CD4-positive, alpha-beta T cell treated with Interferon alpha-2 for 1 hour (primary cell): ENCODE data around the gene HECTD4.

ENCODE experiments used
- DNase-seq, 2 donors: peaks; one replicate each; pipeline ENCODE4 v3.0.0-alpha.2; 2020 to 2022

The HECTD4 gene

DNA sequence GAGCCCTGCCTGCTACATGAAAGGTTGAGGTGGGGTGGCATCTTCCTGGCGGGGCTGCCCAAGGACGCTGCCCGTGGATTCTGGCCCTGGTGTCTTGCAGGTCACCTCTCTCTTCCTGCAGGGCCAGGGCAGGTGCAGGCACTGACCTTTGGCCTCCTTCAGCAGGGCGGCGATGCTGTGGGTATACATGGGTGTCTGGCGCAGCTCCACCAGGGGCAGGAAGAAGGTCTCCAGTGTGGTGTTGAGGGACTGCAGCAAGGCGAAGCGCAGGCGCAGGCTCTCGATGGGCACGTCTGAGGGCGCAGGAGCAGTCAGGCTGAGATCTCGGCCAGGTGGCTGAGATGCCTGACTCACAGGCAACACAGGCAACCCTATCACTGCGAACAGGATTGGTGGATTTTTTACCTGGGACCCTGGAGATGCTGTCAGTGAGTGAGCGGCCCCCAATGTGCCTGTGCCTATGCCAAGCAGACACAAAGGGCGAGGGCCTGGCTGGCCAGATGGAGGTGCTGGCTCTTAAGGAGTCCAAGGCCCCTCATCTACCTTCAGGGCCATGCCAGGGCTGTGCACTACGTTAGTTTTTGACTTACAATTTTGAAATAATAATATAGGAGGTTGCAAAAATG, 211.1 kb downstream of the HECTD4 start:
- DNase-seq = no peak

DNA sequence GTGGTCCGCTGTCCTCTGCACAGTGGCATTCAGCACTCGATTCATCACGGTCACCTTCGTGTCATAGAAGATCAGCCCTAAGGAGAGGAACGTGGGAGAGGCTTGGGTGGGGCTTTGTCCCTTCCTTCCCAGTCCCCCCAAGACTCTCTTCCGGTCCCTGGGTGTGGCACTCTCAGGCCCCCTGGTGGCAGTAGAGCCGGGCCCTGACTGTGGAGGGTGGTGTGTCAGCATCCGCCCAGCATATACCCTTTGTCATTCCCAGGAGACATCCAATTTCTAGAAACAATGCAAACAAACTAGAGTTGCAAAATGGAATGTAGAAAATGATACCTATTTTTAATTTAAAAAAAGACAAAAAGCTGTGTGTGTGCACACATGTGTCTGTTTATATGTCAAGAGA, 211.9 kb downstream of the HECTD4 start:
- peak in 1 of 2 donors; percentile 41 for DNase-seq

DNA sequence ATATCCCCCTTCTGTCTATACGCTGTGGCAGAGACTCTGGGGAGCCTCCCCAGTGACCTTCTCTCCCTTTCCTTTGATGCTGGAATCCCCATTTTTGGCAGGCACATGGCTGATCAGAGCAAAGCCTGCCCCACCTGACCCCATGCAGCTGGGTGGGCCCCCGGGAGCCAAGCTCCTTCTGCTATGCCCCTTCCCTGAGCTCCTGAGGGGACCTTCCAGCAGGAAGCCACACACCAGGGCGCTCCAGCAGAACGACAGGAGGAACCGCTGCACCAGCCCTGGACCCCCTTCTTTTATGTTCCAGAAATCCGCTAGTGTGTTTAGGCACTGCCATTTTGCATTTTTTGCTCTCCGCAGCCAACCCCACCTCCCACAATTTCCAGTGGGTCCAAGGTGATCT, 212.3 kb downstream of the HECTD4 start:
- DNase-seq = no peak

DNA sequence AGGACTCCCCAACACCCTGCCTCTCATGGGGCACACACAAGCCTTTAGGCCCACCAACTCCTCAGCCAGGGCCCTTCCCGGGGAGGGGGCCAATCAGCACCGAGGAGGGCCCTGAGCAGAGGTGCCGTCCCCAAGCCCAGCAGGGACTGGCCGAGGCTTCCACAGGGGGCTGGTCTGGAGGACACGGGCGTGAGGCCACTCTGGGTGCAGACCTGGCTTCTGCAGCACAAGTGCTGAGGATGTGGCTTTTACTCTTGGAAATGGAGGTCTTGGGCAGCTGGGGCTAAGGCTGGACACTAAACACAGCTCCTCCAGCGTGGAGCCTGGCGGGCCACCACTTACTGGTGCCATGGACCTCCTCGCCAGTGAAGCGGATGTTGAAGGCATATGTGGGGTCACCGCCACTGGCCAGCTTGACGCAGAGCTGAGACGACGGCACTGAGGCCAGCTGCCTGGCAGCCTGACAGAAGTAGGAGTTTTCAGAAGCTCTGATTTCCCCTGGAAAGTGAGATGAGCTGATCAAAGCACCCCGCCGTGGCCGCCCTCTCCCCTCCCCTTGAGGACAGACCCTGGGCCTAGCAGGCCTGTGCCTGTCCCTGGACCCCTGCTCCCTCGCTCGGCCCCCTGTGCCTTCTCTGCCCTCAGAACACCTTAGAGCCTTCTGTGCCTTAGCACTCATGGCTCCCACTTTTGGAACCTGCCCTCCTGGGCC, 212.9 kb downstream of the HECTD4 start:
- DNase-seq = no peak

DNA sequence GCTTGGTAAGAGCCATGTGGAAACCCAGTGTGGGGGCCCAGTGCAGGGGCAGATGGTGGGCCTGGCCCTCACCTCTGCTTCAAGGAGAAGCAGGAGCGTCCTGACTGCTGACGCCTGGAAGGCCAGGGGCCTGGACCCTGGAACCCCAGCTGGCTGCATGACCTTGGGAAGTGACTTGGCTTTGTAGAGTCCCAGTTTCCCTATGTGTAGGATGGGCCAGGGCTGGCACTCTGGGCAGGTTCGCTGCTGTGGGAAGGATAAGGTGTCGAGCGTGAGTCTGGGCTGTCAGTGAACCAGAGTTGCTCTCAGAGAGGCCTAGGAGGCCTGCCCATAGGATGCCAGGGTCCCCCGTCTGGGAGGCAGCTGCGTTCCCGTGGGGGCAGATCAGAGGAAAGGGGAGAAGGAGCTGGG, 213.7 kb downstream of the HECTD4 start:
- DNase-seq = no peak

DNA sequence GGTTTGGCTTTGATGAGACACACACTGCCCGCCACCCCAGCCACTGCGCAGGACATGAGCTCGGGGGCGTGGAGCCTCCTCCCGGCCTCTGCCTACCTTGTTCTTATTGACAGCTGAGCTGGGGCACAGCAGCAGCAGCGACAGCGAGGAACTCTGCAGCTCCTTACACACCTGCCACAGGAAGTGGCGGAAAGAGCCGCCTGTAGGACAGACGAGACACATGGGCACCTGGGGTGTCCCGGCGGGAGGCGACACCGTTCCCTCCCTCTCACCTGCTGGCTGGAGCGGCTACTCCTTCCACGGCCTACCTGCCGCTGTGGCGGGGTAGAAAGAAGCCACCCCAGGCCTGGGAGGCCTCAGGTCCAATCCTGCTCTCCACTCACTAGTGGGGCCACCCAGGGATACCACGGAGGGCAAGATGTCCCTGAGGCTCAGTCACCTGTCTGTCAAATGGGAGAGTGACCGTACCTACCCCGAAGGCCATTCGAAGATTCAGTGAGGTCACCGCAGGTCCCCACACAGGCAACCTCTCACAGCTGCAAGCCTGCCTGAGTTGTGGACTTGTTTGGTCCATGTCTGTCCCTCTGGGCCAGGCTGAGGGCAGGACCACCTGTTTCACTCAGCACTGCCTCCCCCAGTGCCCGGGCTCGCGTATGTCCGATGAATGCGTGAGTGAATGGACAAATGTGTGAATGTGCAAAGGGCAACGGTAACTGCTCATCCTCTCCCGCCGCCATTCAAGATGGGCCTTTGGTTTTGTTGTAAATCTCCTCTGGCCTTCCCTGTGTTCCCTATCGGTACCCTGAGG, 214.3 kb downstream of the HECTD4 start:
- DNase-seq = no peak

DNA sequence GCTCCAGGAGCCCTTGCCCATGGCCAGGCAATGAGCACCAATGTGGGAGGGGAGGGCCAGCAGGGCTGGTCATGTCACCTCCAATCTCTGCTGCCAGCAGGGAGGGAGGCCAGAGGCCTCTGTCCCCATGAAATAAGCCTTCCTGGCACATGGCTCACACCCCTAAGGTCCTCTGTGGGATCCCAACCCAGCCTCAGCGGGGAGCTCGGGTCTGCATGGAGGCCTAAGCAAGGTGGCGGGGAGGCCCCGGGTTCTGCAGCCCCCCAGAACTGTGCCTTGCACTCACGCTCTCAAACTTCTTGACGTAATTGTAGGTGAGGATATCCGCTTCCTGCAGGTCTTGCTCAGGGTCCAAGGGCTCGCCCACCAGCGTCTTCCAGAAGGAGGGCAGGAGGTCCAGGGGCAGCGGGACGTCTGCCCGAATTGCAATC, 215.2 kb downstream of the HECTD4 start:
- no peak for DNase-seq

DNA sequence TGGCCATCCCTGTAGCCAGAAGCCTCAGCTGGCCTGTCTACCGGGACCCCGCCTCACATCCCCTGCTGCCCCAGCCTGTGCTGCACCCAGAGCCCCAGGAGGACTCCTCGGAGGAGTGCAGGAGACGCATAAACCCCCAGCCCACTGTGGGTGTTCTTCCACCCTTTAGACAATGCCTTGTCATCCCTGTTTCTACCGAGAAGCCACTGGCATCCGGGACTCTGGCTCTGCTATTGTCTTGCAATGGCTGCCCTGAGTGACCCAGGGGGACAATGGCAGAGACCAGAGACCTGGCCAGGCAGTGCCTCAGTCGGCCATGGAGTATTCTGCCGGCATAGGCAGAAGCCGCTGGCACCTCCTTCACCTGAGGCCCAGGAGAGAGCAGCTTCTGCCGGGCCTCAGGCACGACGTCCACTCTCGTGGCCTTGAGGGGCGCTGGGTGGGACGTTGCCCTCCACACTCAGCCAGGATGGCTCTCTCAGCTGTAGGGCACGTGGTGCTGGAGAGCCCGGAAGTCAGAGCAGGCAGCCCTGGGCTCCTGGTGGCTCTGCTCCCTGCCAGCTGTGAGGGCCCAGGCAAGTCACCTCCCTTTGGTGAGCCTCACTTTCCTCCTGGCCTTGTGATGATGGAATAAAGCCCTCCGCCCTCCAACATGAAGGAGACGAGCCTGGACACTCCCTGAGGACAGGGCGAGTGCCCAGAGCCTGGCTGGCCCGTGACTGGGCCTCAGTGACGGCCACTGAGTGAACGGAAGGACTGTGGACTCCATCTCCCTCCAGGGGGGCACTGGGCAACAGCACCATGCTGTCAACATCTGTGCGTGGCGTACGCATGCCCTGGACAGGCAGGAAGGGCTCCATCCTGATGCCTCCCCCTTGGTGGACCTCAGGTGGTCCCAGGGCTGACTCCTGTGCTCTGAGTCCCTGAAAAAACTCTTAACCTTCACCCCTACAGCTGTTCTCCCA, 215.9 kb downstream of the HECTD4 start:
- DNase-seq = no peak

DNA sequence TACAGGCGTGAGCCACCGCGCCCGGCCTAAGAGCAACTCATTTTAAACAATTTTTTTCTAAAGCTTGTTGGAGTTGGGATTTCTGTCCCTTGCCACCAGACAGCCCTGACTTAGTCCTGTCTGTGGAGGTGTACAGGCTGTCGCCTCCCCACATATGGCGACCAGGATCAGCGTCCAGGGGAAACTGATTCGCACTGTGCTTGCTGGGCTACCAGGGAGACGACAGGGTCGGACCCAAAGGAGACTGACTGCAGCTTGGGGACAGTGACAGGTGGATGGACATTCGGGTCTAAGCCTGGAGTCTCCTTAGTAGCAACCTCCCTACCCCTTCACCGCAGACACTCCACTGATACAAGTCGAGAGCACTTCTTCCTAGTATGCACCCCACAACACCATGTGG, 216.6 kb downstream of the HECTD4 start:
- no peak for DNase-seq

DNA sequence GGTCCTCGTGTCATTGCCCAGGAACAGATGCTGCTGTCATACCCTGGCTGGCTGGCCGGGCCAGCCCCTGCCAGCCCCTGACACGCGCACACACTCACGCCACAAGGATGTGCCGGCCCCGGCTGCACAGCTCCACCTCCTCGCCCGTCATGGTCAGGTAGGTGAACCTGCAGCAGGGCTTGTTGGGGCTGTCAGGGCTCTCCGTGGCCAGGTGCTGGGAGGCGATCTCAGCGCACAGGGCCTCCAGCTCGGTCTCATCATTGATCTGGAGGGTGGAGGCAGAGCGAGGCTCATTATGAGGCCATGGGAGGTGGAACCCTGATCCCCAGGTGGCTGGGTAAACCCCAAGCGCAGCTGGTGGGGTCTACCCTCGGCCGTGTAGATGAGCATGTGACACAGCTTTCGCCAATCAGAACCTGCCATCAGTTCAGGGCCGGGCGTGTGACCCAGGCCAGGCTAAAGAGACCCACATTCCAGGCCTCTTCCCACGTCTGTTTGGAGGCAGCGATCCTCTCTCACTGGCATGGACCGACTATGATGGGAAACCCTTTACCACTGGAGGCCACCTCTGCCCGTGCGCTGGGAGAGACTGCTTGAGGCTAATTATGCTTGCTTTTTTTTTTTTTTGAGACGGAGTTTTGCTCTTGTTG, 218.1 kb downstream of the HECTD4 start:
- no peak for DNase-seq

DNA sequence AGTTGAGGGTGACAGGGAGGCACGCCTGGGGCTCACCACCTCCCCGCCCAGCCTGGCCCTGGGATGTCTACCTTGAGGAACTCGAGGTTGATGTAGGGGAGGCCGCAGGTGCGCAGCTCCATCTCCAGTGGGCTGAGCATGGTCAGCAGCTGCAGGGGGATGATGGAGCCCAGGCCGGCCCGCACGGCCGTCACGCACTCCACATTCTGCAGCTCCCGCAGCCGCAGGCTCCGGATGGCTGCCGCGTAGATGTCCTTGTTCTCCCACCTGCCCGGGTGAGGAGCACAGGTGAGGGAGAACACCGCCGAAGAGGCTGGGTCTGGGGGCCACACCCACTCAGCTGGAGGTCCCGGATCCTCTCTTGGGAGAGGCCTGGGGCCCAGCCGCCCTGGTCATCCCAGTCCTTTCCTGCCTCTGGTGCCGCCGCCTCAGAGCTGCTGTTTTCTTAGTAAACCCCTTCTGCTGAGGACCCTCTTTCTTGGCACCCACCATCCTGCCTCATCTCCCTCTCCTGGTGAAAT, 218.7 kb downstream of the HECTD4 start:
- DNase-seq = no peak

DNA sequence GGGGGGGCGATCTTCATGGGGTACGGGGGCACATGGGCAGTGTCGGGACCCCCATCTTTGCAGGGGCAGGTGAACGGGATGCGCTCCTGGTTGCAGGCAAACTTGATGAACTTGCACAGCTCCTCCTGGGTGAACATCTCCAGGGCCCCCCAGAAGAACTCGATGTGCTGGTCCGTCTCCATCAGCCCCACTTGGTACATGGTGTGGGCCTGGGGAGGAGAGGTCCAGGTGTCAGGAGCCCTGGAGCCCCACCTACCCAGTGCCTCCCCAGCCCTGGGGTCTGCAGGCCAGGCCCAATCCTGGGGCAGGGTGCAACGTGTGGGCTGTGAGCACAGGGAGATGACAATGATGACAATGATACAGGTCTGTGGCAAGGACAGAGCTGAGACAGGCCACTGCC, 219.2 kb downstream of the HECTD4 start:
- no peak for DNase-seq

DNA sequence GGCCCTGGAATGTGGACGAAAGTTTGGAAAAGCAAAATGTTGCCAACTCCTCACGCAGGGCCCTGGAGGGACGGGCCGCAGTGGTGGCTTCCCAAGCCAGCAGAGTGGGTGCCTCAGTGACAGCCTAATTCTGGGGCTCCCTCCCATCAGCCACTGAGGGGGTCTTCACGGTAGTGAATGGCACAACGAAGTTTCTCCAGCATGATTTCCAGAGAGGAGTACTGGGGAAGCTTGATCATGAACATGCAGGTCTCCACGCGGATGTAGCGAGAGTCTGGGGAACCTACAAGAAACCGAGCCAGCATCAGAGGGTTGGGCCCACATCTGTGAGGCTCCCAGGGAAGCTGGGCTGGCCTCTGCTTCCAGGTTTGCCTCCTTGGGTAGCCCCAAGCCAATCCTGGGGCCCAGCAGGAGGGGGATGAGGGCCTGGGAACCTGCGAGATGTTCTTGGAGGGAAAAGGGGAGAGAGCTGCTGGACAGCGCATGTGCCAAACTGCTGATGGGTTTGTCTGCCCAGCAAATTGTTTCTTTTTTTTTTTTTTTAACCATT, 219.9 kb downstream of the HECTD4 start:
- DNase-seq = no peak

DNA sequence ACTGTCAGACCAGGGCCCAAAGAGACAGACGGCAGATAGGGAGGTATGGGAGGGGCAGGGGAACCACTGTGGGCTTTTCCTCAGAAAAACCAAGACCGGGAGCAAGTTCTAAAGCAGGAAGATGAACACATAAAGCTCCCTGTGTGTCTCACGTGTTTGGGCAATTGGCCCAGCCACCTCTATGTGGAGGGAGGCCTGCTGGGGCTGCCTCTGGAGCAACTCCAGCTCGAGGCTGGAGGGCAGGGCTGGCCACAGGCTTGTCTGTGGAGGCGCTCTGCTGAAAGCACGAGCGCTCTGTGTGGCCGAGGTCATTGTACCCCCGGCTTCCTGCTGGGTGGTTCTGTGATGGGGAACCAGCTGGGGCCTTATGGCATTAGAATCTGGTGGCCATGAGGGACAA, 220.5 kb downstream of the HECTD4 start:
- DNase-seq = no peak

DNA sequence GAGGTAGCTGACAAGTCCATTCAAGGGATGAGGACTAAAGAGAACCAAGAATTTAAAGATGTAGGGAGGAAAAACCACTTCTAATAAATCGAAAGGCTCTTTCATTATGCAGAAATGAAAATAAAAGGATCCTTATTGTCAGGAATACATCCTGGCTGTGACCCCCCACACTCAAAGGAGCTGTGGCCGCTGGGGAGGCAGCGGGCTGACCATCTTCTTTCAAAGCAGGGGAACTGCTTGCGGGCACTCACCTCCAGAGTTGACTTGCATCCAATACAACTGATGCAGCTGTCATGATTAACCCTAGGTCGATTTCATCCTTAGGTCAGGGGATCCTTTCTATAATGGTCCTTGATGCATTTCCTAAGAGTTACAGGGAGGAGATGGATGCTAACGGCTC, 221.6 kb downstream of the HECTD4 start:
- DNase-seq = no peak

DNA sequence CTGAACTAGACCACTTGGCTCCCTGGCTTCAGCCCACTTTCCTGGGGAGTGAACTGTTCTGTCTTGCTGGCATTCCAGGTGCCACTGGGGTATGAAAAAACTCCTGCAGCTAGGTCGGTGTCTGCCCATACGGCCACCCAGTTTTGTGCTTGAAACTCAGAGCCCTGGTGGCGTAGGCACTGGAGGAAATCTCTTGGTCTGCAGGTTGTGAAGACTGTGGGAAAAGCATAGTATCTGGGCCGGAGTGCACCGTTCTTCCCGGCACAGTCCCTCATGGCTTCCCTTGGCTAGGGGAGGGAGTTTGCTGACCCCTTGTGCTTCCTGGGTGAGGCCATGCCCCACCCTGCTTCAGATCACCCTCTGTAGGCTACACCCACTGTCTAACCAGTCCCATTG, 223.1 kb downstream of the HECTD4 start:
- no peak for DNase-seq

DNA sequence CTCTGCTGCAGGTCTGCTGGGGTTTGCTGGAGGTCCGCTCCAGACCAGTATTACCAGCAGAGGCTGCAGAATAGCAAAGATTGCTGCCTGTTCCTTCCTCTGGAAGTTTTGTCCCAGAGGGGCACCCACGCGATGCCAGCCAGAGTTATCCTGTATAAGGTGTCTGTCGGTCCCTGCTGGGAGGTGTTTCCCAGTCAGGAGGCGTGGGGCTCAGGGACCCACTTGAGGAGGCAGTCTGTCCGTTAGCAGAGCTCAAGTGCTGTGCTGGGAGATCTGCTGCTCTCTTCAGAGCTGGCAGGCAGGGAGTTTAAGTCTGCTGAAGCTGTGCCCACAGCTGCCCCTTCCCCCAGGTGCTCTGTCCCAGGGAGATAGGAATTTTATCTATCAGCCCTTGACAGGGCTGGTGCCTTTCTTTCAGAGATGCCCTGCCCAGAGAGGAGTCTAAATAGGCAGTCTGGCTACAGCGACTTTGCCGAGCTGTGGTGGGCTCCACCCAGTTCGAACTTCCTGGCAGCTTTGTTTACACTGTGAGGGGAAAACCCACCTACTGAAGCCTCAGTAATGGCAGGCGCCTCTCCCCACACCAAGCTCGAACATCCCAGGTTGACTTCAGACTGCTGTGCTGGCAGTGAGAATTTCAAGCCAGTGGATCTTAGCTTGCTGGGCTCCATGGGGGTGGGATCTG, 223.6 kb downstream of the HECTD4 start:
- peak; percentile 44 to 64 for DNase-seq

DNA sequence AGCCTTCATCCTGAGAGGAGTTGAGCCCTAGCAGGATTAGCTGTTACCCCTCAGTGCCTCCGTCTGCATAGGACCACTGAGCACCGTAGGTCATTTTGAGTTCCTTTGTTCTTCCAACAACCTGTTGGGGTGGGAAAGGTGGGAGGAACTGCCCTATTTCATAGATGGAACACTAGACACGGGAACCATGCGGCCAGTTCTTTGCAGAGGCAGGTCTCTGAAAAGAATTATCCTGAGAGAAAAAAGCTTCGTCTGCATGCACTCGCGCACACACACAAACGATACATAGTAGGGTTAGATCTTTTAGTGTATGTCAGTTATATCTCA, 228.4 kb downstream of the HECTD4 start:
- no peak for DNase-seq

DNA sequence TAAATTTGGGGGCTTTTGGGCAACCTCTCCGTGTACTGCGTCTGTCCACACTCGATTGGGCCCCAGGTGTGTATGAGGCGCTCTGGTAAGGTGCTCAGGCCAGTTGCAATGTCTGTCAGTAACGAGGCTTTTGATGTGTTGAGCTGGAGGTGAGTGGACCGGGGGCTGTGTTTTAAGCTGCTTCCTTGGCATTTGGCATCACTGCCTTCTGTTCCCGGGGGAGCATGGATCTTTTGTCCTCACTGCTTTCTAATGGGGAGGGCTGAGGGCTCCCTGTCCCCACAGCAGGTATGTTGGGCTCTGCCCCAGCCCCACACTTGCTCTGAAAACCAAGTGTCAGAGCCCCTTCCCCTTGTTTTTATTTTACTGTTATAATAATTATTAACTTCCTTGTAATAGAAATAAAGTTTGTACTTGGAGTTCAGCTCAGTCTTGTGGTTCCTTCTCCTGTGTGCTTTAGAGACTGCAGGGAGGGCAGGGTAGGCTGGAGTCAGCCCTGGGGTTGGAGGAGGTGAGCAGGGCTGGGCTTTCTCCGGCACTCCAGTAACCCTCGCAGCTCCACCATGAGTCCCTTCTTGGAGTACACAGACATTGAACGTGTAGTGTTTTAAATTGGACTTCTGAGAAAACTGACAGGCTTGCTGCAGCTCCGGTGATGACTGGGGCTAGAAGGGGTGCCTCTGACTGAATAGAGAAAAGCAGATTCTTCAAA, 228.9 kb downstream of the HECTD4 start:
- DNase-seq = no peak

DNA sequence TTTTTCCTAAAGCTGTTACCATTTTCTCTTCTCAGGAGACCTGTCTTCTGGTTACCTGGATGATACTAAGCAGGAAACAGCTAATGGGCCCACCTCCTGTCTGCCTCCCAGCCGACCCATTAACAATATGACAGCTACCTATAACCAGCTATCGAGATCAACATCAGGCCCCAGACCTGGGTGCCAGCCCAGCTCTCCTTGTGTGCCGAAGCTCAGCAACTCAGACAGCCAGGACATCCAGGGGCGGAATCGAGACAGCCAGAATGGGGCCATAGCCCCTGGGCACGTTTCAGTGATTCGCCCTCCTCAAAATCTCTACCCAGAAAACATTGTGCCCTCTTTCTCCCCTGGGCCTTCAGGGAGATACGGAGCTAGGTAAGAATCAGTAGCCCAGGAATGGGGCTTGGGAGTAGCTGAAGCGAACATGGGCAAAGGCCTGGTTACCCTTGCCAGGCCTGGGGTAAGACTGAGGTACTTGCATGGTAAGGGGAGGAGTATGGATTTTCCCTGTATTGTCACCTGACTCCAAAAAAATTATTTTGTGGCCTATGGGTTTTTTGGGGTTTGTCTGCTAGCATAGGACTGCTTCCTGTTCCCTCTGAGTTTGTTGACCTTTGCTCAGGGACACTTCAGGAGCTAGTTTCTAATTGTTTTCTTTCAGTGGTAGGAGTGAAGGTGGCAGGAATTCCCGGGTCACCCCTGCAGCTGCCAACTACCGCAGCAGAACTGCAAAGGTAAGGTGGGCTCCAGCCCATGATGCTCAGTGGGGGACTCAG, 230.3 kb downstream of the HECTD4 start:
- no peak for DNase-seq
